ENCODE measurements around the gene RBM19.

The RBM19 gene

DNA sequence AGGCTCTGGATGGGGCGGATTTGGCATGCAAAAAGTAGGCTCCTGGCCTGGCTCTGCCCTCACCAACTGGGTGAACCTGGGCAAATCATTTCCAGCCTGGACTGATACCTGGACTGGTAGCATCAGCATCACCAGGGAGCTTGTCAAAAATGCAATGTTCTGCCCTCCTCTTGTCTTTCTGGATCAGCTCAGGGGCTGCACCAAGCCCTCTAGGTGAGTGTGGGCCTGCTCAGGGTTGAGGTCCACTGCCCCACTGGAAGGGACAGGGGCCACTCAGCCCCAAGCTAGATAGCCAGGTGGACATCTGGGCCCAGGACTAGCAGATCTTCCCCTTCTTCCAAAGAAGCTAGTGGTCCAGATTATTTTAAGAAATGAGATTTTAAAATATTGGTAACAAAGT is 99.6 kb downstream of the RBM19 start:
- no peak for DNase-seq (ENCODE audit: extremely low read depth, insufficient read length)
- TF ChIP-seq, protein P1, sequence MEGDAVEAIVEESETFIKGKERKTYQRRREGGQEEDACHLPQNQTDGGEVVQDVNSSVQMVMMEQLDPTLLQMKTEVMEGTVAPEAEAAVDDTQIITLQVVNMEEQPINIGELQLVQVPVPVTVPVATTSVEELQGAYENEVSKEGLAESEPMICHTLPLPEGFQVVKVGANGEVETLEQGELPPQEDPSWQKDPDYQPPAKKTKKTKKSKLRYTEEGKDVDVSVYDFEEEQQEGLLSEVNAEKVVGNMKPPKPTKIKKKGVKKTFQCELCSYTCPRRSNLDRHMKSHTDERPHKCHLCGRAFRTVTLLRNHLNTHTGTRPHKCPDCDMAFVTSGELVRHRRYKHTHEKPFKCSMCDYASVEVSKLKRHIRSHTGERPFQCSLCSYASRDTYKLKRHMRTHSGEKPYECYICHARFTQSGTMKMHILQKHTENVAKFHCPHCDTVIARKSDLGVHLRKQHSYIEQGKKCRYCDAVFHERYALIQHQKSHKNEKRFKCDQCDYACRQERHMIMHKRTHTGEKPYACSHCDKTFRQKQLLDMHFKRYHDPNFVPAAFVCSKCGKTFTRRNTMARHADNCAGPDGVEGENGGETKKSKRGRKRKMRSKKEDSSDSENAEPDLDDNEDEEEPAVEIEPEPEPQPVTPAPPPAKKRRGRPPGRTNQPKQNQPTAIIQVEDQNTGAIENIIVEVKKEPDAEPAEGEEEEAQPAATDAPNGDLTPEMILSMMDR (IDR thresholded peaks at IDR 0.05; ENCODE audit: insufficient read depth, low read length, poor library complexity, severe bottlenecking) = no peak
- Histone ChIP-seq H3K27me3 (replicated peaks; ENCODE audit: control insufficient read depth, insufficient read depth, low read length) (no peaks in the 10 kb centered on the region), H3K36me3 (ENCODE audit: control insufficient read depth, insufficient read depth, low read length) (no peaks in the 10 kb centered on the region; the same call in 1 of the 2 replicates), H3K4me3 (replicated peaks; ENCODE audit: low read depth, low read length) (no peak overlapping the region)

DNA sequence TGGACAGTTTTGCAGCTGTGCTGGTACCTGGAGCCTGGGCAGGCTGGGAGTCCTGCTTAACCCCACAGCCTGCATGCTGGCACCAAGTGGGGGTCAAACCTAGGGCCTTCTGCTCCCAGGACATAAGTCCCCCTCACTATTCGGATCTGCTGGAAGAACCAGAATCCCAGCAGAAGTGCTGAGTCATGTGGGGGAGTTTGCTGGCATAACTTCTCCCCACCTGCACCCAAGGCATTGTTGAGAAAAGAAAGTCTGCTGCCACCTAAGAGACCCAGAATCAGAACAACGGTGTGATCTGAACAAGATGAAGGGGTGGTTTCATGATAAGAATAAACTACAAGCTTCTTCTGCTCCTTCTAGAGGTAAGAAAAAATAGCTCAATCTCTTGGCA is 102.7 kb downstream of the RBM19 start:
- TF ChIP-seq, protein P1 (IDR thresholded peaks at IDR 0.05; ENCODE audit: insufficient read depth, low read length, poor library complexity, severe bottlenecking) = no peak
- no peak for DNase-seq (ENCODE audit: extremely low read depth, insufficient read length)
- Histone ChIP-seq H3K4me3 (replicated peaks; ENCODE audit: low read depth, low read length) (no peak overlapping the region), H3K36me3 (ENCODE audit: control insufficient read depth, insufficient read depth, low read length) (peaks cover 3% of the 10 kb centered on the region), H3K27me3 (replicated peaks; ENCODE audit: control insufficient read depth, insufficient read depth, low read length) (no peaks in the 10 kb centered on the region)

DNA sequence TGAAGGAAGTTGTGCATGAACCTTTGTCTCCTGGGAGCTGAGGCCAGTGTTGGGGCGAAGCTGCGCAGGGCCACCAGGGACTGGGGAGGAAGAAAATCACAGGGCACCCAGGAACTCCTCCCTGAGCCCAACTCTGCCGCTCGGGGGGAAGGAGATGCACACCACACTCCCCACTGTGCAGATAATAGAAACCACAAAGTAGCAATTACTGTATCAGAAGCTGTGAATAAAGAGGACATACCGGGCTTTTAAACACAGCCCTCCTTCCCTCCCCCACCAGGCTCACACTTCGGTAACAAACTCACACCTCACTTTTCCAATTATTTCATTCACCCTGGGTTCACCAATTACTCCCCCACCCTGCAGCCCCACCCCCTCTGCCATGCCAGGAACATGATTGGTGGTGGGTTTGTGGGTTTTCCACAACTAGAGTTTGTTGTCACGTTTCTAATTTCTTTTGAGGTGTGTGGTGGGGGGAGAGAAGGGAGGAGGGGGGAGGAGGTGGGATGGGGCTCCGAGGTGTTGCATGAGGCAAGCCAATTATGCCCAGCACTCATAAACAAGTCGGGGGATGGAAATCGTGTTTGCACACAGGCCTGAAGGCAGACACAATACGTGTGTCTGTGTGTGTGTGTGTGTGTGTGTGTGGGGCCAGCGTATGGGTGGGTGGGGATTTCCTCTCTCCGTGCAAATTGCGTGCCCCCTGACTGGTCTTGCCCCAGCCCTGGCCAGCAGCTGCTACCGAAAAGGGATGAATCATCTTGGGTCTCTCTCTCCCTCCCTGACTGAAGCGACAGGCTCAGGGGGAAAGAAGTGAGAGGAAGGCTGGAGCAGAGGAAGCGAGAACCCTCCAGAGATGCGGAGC is 103.3 kb downstream of the RBM19 start:
- DNase-seq (ENCODE audit: extremely low read depth, insufficient read length) = peak; percentile 48
- Histone ChIP-seq H3K36me3 (ENCODE audit: control insufficient read depth, insufficient read depth, low read length) (peaks cover 3% of the 10 kb centered on the region), H3K27me3 (replicated peaks; ENCODE audit: control insufficient read depth, insufficient read depth, low read length) (no peaks in the 10 kb centered on the region), H3K4me3 (replicated peaks; ENCODE audit: low read depth, low read length) (no peak overlapping the region)
- TF ChIP-seq, protein P1 (IDR thresholded peaks at IDR 0.05; ENCODE audit: insufficient read depth, low read length, poor library complexity, severe bottlenecking) = no peak

DNA sequence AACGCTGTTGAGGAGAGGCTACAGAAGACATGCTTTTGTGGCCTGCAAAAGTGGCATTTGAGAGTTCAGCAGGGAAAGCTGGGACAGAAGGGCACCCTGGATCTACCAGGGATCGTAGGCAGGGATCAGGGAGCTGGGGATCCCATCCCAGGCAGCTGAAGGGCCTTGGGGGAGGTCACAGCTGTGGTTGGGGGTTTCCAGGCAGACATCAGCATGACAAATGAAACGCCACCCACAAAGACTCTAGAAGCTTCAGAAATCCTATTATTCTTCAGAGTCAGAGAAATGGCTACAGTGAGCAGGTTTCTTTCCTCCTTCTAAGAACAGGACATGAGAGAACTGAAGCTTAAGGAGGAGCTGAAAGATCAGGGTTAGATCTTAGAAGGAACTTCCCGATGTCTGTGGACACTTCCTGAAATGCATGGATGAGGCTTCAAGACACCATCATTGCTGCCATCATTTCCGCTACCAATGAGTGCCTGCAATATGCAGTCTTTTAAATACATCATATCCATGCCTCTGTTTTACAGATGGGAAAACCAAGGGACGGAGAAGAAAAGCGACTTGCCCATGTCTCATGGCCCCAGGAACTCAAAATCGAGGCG is 104.3 kb downstream of the RBM19 start:
- H3K36me3 ChIP-seq (ENCODE audit: control insufficient read depth, insufficient read depth, low read length) = peaks cover 11% of the 10 kb centered on the region
- TF ChIP-seq, protein P1 (IDR thresholded peaks at IDR 0.05; ENCODE audit: insufficient read depth, low read length, poor library complexity, severe bottlenecking) = no peak
- no peak overlapping the region for H3K4me3 ChIP-seq (replicated peaks; ENCODE audit: low read depth, low read length)
- no peaks in the 10 kb centered on the region for H3K27me3 ChIP-seq (replicated peaks; ENCODE audit: control insufficient read depth, insufficient read depth, low read length)
- DNase-seq (ENCODE audit: extremely low read depth, insufficient read length) = no peak

DNA sequence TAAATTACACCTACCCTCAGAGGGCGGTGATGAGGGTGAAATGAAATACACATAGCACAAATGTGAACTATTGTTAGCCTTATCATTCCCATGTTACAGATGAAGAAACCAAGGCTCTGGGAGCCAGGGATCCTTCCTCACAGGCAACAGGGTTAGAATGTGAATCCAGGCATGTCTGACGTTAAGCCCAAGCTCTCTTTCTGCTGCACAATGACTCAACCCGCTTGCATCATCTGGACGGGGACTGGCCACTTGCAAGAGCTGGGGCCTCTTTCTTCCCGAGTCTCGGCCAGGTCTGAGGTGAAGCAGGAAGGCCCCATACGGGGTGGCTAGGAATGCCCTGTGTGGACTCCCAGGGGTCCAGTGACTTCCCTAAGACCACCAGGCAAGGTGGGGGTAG is 105.2 kb downstream of the RBM19 start:
- no peaks in the 10 kb centered on the region for H3K27me3 ChIP-seq (replicated peaks; ENCODE audit: control insufficient read depth, insufficient read depth, low read length)
- H3K4me3 ChIP-seq (replicated peaks; ENCODE audit: low read depth, low read length) = no peak overlapping the region
- no peak for DNase-seq (ENCODE audit: extremely low read depth, insufficient read length)
- peaks cover 13% of the 10 kb centered on the region for H3K36me3 ChIP-seq (ENCODE audit: control insufficient read depth, insufficient read depth, low read length)
- TF ChIP-seq, protein P1 (IDR thresholded peaks at IDR 0.05; ENCODE audit: insufficient read depth, low read length, poor library complexity, severe bottlenecking) = no peak

Measured in GM06990 (cell line).